Fibroblast of villous mesenchyme (primary cell): ENCODE results near the gene NR2F1-AS1. TPM values are rescaled to one million over a fixed set of nuclear protein-coding genes. Genes with fewer than 3 reads are reported as not detected.

Source experiments
- DNase-seq: peaks from one replicate; pipeline ENCODE4 v3.0.0-alpha.2; 2010; ENCODE audit warnings: low read depth
- H3K4me3 ChIP-seq: 2 replicates; pipeline ENCODE4 v1.5.1; 2011; ENCODE audit warnings: low read depth, mild to moderate bottlenecking, low read length
- CTCF ChIP-seq: IDR thresholded peaks from 2 replicates; pipeline ENCODE4 v1.5.1; 2012; ENCODE audit warnings: low read depth, mild to moderate bottlenecking, low read length; ENCODE audit not compliant: insufficient read depth
- total RNA-seq: library from RNA; depleted of rRNA; stranded (reverse); fragments of >200 nt; gene quantifications from 2 replicates; pipeline ENCODE4 v1.2.3, GENCODE V29; 2012

NR2F1-AS1 gene
- total RNA-seq, 1 donor: 27.6 TPM

DNA sequence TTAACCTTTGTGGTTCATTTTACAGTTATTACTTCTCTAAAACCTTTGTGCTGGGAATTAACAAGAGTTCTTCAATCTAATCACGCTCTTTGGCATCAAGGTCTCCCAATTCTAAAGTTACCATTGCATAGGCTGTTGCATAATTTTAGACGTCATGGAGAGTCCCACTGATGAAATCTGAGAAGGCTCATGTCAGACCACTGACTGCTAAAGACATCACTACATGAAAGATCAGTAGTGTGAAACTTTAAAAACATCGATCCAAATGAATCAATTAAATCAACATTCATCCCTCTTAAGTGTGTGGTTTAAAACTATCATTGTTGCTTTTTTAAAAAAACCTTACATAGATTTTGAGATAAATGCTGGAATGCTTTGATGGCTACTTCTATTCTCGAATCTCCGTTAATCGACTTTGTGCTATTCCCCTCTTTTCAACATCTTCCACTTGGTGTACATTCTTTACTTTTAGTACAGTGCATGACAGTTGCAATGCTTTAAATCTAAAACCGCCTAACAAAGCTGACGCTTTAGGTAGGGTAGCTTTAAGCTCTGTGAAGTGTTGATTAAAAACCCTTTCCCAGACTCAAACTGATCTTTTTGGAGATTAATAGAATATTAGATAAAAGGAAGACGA, 35.6 kb upstream of the NR2F1-AS1 start:
- no peak for TF ChIP-seq CTCF
- DNase-seq: no peak
- H3K4me3 ChIP-seq: no peak overlapping the region

- TF ChIP-seq CTCF: no peak
- H3K4me3 ChIP-seq: no peak overlapping the region
These were observed 31.8 kb upstream of the NR2F1-AS1 start for GRCh38 chr5:93612855-93613243.

GRCh38 chr5:93611976-93612854, 31.2 kb upstream of the NR2F1-AS1 start:
- H3K4me3 ChIP-seq: peak overlapping the region; percentile 24
- DNase-seq: no peak

More at GRCh38 chr5:93612855-93613243, 31.8 kb upstream of the NR2F1-AS1 start:
- no peak for DNase-seq

DNA sequence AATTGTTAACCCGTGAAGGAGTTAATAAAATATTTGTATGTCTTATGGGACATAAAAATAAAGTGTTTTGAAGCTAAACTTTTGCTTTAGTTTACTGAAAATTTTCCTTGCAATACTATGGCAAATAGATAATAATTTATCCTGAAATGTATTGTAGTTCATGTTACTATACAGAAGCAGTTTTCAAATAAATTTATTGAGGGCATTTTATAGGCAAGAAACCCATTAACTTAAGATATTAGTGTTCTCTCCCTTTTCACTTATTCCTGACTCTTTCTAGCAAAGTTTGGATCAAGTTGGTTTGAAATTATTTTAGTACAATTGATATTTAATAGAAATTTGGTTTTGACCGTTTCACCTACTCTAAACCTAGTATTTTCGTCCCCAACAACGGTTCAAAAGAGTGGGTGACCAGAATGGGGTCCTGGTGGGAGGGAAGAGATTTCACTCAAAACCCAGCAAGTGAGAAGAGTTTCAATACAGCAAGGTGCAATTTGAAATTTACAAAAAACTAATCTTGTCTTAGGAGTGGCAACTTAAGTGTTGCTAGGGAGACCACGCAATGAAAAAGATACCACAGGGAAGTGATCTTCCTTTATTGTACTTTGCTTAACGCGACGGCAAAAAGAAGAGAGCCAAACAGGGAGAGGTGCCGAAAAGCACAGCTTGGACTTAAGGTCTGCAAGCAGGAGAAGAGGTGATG, 30.4 kb upstream of the NR2F1-AS1 start:
- DNase-seq: no peak
- H3K4me3 ChIP-seq: peak overlapping the region; percentile 24
- TF ChIP-seq CTCF: no peak

More at GRCh38 chr5:93611976-93612854, 31.2 kb upstream of the NR2F1-AS1 start:
- TF ChIP-seq CTCF: no peak

GRCh38 chr5:93610581-93611272, 29.7 kb upstream of the NR2F1-AS1 start:
- DNase-seq: no peak
- no peak for TF ChIP-seq CTCF
- no peak overlapping the region for H3K4me3 ChIP-seq

GRCh38 chr5:93609762-93610161, 28.7 kb upstream of the NR2F1-AS1 start:
- no peak overlapping the region for H3K4me3 ChIP-seq
- no peak for DNase-seq
- TF ChIP-seq CTCF: no peak
